MCF 10A (cell line): ENCODE data around the gene HPSE2. TPM values are rescaled to one million over a fixed set of nuclear protein-coding genes. Genes with fewer than 3 reads are reported as not detected.

Source experiments
- BruUV-seq: library from RNA; stranded (reverse); fragments of 400-500 nt; replicated peaks from 2 replicates; lab custom pipeline; 2021; lab: Mats Ljungman, UMichigan
- CTCF ChIA-PET: fragments of 300-600 bp; sonication (Branson Sonifier 250); formaldehyde crosslinking; extraction: SDS; loops from one replicate; lab custom pipeline; 2021; ENCODE audit warnings: antibody characterized with exemption, inconsistent platforms; lab: Yijun Ruan, JAX
- POLR2A ChIA-PET: fragments of 300-600, 350-650 bp; sonication (Branson Sonifier 250); formaldehyde crosslinking; extraction: SDS; loops from one replicate; lab custom pipeline; 2020; ENCODE audit warnings: antibody characterized with exemption, inconsistent platforms; lab: Yijun Ruan, JAX
- DNase-seq: peaks from one replicate; pipeline ENCODE4 v3.0.0-alpha.2; 2018; ENCODE audit not compliant: unreplicated experiment
- H3K27ac Mint-ChIP-seq: one replicate; pipeline ENCODE4 v1.8.0; 2022; ENCODE audit warnings: mild to moderate bottlenecking, low read depth, mixed read lengths; ENCODE audit not compliant: unreplicated experiment
- H3K27me3 Mint-ChIP-seq: one replicate; pipeline ENCODE4 v1.8.0; 2022; ENCODE audit warnings: mixed read lengths; ENCODE audit not compliant: insufficient read depth, unreplicated experiment
- H3K36me3 Mint-ChIP-seq: one replicate; pipeline ENCODE4 v1.8.0; 2022; ENCODE audit warnings: mild to moderate bottlenecking, moderate library complexity, mixed read lengths; ENCODE audit not compliant: insufficient read depth, unreplicated experiment
- H3K4me1 Mint-ChIP-seq: one replicate; pipeline ENCODE4 v1.8.0; 2022; ENCODE audit warnings: mixed read lengths; ENCODE audit not compliant: insufficient read depth, unreplicated experiment
- H3K4me3 Mint-ChIP-seq: one replicate; pipeline ENCODE4 v1.8.0; 2022; ENCODE audit warnings: mild to moderate bottlenecking, moderate library complexity, mixed read lengths; ENCODE audit not compliant: unreplicated experiment
- H3K9me3 Mint-ChIP-seq: one replicate; pipeline ENCODE4 v1.8.0; 2022; ENCODE audit warnings: mixed read lengths; ENCODE audit not compliant: unreplicated experiment
- CTCF ChIP-seq: fragments of 200-600 bp; IDR thresholded peaks from one replicate; pipeline ENCODE4 v1.8.0; 2022; ENCODE audit warnings: antibody characterized with exemption, mild to moderate bottlenecking; ENCODE audit not compliant: unreplicated experiment
- intact Hi-C: fragments of 100-400 bp; cut with micrococcal nuclease; formaldehyde crosslinking; loops from 2 replicates; pipeline ENCODE4 v1.14.1; 2022
- total RNA-seq: library from RNA; stranded (reverse); gene quantifications from 2 replicates; pipeline ENCODE4 v1.2.3, GENCODE V29; 2022

The HPSE2 gene
- total RNA-seq, 1 experiment from 2014 or later = not detected

GRCh38 chr10:99010286-99010685 lies 225.4 kb downstream of the HPSE2 start:
- POLR2A ChIA-PET = no interaction called here
- H3K9me3 Mint-ChIP-seq = peaks cover 5% of the 10 kb centered on the region
- intact Hi-C loops = no loop called here
- DNase-seq = no peak
- peaks cover 4% of the 10 kb centered on the region for H3K27me3 Mint-ChIP-seq
- H3K4me1 Mint-ChIP-seq = peaks cover 6% of the 10 kb centered on the region
- H3K36me3 Mint-ChIP-seq = no peaks in the 10 kb centered on the region
- no TSS peak for BruUV-seq
- CTCF ChIA-PET = no interaction called here
- H3K4me3 Mint-ChIP-seq = no peak overlapping the region
- no peak for TF ChIP-seq CTCF
- no peak overlapping the region for H3K27ac Mint-ChIP-seq

DNA sequence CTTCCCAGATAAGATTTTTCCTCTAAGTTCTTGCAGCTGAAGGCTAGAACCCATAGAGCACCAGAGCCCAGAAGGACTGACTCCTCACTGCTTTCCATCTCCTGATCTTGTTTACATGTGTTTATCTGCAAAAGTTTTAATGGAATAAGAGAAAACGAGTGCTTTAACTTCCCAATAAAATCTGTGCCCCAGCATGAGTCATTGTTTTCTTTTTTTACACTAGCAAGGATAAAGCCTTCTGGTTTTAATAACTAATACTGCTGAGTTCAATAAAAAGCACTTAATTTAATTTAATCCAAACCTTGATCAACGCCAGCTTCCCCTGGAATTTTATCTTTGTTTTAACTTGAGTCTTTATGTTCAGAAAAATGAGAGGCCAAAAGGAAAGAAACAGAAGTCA lies 227.6 kb downstream of the HPSE2 start:
- Mint-ChIP-seq H3K4me3 (no peak overlapping the region), H3K4me1 (peaks cover 6% of the 10 kb centered on the region), H3K27ac (no peak overlapping the region), H3K9me3 (peaks cover 18% of the 10 kb centered on the region), H3K36me3 (no peaks in the 10 kb centered on the region), H3K27me3 (peaks cover 10% of the 10 kb centered on the region)
- intact Hi-C loops = no loop called here
- DNase-seq = no peak
- CTCF ChIA-PET = no interaction called here
- BruUV-seq = no TSS peak
- no peak for TF ChIP-seq CTCF
- POLR2A ChIA-PET = no interaction called here

DNA sequence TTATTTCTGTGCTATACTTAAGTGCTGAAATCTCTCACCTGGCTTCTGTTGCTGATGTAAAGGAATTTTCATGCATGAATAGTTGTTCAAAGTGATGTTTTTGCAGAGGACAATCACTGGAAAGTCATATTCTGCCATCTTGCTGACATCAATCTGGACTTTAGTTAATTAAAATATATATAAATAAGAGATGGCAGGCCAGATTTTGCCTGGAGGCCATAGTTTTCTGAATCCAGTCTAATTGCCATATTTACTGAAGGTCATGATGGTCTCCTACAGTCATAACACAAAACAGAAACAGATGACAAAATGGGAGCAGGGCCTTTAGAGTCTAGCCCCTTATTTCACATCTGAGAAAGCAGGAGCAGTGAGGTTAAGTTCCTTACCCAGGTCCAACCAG lies 228.2 kb downstream of the HPSE2 start:
- H3K27me3 Mint-ChIP-seq = peaks cover 10% of the 10 kb centered on the region
- POLR2A ChIA-PET = no interaction called here
- no peaks in the 10 kb centered on the region for H3K36me3 Mint-ChIP-seq
- H3K27ac Mint-ChIP-seq = no peak overlapping the region
- no peak for TF ChIP-seq CTCF
- no peak for DNase-seq
- no TSS peak for BruUV-seq
- H3K4me1 Mint-ChIP-seq = peaks cover 6% of the 10 kb centered on the region
- CTCF ChIA-PET = no interaction called here
- intact Hi-C loops = no loop called here
- H3K4me3 Mint-ChIP-seq = no peak overlapping the region
- H3K9me3 Mint-ChIP-seq = peaks cover 18% of the 10 kb centered on the region

DNA sequence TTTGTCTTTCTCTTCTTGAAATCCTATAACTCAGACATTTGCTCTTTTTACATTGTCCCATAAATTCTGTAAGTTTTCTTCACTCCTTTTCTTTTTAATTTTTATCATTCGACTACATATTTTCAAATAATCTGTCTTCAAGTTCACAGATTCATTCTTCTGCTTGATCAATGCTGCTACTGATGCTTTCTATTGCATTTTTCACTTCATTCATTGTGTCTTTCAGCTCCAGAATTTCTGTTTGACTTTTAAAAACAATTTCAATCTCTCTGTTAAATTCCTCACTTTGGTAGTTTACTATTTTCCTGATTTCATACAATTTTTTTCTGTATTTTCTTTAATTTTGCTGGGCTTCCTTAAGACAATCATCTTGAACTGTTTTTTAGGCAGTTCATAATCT lies 230.4 kb downstream of the HPSE2 start:
- H3K4me3 Mint-ChIP-seq = no peak overlapping the region
- peaks cover 6% of the 10 kb centered on the region for H3K4me1 Mint-ChIP-seq
- CTCF ChIA-PET = interaction anchor here (0.9 kb wide), 1 partner anchor 38 kb away, joined by 3 read pairs; no protein-coding TSS in a partner anchor
- TF ChIP-seq CTCF = no peak
- intact Hi-C loops = no loop called here
- H3K27me3 Mint-ChIP-seq = peaks cover 10% of the 10 kb centered on the region
- peaks cover 18% of the 10 kb centered on the region for H3K9me3 Mint-ChIP-seq
- no peak overlapping the region for H3K27ac Mint-ChIP-seq
- POLR2A ChIA-PET = no interaction called here
- no peaks in the 10 kb centered on the region for H3K36me3 Mint-ChIP-seq
- DNase-seq = no peak
- BruUV-seq = no TSS peak
